Posterior vena cava (tissue), 2 donors: ENCODE measurements around the gene ATRAID. TPM values are rescaled to one million over a fixed set of nuclear protein-coding genes. Genes with fewer than 3 reads are reported as not detected.
A peak's percentile ranks its signal among the peaks of the same experiment; 100 is the strongest.

Source experiments
- DNase-seq: peaks from one replicate; pipeline ENCODE4 v3.0.0-alpha.2; 2020; ENCODE audit warnings: low spot score
- intact Hi-C, 2 donors: fragments of 100-400 bp; cut with DNase I; formaldehyde crosslinking; loops; one replicate each; pipeline versions ENCODE4 v1.14.1 to v1.14.2; 2022 to 2023
- total RNA-seq, 2 donors: library from RNA; stranded (reverse); fragmentation: NEBNext Ultra II Directional; extraction: Animal tissue kit (Norgen Biotek cat#: 25700); gene quantifications; one replicate each; pipeline ENCODE4 v1.2.1, GENCODE V29; 2021
- donor health status: DM: yes; HTN: yes; CAD: no.
- donor health status: DM: yes; HTN: yes; CAD: no.

The ATRAID gene
- total RNA-seq, 2 donors from 2014 or later, result 76.1 to 116 TPM

GRCh38 chr2:27212626-27213471 lies 1.0 kb downstream of the ATRAID start:
- intact Hi-C loops, result no loop called here
- DNase-seq, result no peak

- DNase-seq, result no peak
- intact Hi-C loops, result no loop called here
Measured at GRCh38 chr2:27214941-27215340, 3.1 kb downstream of the ATRAID start.

- peak; percentile 46 for DNase-seq
- intact Hi-C loops, result no loop called here
Measured at GRCh38 chr2:27216416-27217137, 4.7 kb downstream of the ATRAID start.

- peak; percentile 97 for DNase-seq
- intact Hi-C loops, result no loop called here
Measured at GRCh38 chr2:27217173-27218121, 5.6 kb downstream of the ATRAID start, which contains the start of gene CAD. TSS of gene CAD (plus strand) at chr2:27217369. CDS start at chr2:27217552, 183 bp downstream.

DNA sequence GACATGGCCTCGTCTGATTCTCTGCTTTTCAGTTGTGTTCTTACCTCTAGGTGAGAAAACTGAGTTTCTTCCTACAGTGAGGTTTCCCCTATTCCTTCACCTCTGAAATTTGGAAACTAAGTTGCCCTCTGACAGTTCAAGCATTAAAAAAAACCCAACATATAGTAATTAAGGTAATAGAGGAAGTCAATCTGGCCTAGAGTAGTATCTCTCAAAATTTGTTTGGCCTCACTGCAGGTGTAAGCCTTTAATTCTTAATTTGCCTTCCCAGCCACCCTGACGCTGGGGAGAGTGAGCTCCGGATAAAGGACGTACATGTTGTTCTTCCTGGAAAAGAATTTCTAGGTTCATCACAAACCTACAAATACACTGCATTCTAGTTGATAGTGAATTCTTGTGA lies 6.8 kb downstream of the ATRAID start:
- intact Hi-C loops, result no loop called here
- peak; percentile 14 for DNase-seq

- DNase-seq, result peak; percentile 12
- intact Hi-C loops, result no loop called here
Measured at GRCh38 chr2:27219091-27219490, 7.2 kb downstream of the ATRAID start.

- DNase-seq, result peak; percentile 16
- intact Hi-C loops, result no loop called here
Measured at GRCh38 chr2:27220091-27220490, 8.2 kb downstream of the ATRAID start.

DNA sequence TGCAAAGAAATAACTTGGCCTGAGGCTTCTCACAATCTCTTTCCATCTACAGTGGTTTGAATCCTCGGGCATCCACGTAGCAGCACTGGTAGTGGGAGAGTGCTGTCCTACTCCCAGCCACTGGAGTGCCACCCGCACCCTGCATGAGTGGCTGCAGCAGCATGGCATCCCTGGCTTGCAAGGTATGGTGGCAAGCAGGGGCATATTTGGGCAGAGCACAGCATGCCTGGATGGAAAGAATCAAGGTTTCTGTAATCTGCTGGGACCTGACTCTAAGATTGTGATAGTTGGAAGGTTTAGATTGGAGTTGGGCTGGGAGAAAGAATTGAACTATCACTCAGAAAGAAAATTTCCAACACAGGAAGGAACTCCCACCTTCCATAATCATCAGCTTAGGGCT lies 9.3 kb downstream of the ATRAID start:
- intact Hi-C loops, result no loop called here

DNA sequence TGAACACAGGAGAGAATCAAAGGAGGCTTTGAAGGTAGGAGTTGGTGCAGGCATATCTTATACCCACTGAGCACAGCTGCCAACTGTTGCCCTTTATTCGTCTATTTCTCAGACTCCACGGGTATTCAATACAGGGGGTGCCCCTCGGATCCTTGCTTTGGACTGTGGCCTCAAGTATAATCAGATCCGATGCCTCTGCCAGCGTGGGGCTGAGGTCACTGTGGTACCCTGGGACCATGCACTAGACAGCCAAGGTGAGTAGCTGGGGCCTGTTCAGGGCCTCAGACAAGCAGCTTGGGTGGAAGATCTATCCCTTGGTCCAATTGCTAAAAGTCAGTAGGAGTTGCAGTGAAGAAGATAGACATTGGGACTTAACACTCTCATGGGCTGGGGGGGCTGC lies 10.6 kb downstream of the ATRAID start:
- DNase-seq, result peak; percentile 49

More for the DNA sequence above, 9.3 kb downstream of the ATRAID start:
- DNase-seq, result peak; percentile 17

DNA sequence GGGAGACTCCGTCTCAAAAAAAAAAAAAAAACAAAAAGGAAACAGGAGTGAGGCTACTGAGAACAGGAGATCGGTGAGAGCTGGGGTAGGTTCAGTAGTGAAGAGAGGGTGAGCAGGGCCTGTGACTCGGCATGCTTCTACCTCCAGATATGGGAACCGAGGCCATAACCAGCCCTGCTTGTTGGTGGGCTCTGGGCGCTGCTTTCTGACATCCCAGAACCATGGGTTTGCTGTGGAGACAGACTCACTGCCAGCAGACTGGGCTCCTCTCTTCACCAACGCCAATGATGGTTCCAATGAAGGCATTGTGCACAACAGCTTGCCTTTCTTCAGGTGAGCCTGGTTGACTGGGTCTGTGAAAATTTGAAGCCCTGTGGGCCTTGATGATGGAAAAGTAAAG lies 11.6 kb downstream of the ATRAID start:
- intact Hi-C loops, result no loop called here
- DNase-seq, result peak; percentile 57

More for the DNA sequence above, 10.6 kb downstream of the ATRAID start:
- intact Hi-C loops, result no loop called here

- peak; percentile 65 for DNase-seq
- intact Hi-C loops, result no loop called here
Measured at GRCh38 chr2:27225526-27225925, 13.7 kb downstream of the ATRAID start.

DNA sequence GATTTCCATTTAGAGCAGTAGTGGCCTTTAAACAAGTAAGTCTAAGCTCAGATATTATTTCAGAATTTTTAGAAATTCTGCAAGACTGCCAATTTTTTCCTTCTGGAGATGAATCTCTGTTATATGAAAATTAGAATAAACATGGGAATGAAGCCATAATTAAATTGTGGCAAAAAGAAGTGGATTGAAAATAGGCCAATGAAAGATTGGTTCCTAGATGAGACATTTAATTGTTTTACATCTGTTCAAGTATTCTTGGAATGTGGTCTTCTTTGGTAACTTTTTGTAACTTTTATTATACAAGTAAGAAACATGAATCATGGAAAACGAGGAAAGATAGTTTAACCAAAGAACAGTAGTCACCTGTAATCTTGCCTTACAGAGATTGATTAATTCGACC lies 15.7 kb downstream of the ATRAID start:
- intact Hi-C loops, result no loop called here
- DNase-seq, result no peak

DNA sequence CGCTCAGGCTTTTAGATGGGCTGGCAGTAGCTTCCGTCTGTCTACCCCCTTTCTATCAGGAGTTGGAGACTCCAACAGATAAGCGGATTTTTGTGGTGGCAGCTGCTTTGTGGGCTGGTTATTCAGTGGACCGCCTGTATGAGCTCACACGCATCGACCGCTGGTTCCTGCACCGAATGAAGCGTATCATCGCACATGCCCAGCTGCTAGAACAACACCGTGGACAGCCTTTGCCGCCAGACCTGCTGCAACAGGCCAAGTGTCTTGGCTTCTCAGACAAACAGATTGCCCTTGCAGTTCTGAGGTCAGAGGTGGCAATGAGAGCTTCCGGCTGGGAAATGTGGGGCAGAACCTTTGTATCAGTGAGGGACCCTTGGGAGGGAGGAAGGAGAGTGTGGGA lies 20.1 kb downstream of the ATRAID start:
- DNase-seq, result peak; percentile 55
- intact Hi-C loops, result no loop called here

GRCh38 chr2:27233341-27233740 lies 21.5 kb downstream of the ATRAID start:
- DNase-seq, result peak; percentile 73
- intact Hi-C loops, result no loop called here

GRCh38 chr2:27236136-27236535 lies 24.3 kb downstream of the ATRAID start:
- intact Hi-C loops, result no loop called here

DNA sequence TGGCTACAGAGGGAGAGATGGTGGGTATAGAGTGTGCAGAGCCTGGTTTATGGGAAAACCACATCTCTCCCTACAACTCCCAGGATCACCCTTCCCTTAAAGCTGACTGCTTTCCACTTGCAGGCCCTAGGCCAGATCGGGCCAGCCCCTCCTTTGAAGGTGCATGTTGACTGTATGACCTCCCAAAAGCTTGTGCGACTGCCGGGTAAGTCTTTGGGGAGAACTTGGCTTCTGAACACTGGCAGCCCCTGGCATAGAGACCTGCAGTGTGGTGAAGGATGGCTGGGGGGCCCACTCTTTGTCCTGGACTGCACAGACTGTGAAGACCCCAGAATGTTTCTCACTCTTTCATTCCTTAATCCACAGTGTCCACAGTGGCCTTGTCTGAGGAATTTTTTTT lies 24.8 kb downstream of the ATRAID start:
- peak; percentile 44 for DNase-seq
- intact Hi-C loops, result no loop called here

More at GRCh38 chr2:27236136-27236535, 24.3 kb downstream of the ATRAID start:
- peak; percentile 79 for DNase-seq

DNA sequence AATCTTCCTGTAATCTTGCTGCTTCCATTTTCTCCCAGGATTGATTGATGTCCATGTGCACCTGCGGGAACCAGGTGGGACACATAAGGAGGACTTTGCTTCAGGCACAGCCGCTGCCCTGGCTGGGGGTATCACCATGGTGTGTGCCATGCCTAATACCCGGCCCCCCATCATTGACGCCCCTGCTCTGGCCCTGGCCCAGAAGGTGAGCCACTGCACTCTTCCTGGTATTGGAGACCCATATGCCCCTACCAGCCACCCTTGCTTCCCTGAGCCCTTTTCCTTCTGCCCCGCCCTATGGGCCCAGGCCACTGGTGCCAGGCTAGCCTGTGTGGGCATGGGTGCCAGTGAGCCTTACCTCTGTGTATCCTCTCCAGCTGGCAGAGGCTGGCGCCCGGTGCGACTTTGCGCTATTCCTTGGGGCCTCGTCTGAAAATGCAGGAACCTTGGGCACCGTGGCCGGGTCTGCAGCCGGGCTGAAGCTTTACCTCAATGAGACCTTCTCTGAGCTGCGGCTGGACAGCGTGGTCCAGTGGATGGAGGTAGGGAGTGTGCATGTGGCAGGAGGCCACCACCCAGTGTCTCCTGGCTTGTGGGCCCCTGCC lies 25.6 kb downstream of the ATRAID start:
- intact Hi-C loops, result no loop called here

GRCh38 chr2:27238976-27239375 lies 27.1 kb downstream of the ATRAID start:
- no peak for DNase-seq
- intact Hi-C loops, result no loop called here

More for the DNA sequence above, 25.6 kb downstream of the ATRAID start:
- DNase-seq, result peak; percentile 60

GRCh38 chr2:27240406-27240805 lies 28.6 kb downstream of the ATRAID start:
- DNase-seq, result no peak
- intact Hi-C loops, result no loop called here
